AG04450 (cell line): ENCODE data around the gene SPEG. TPM values are rescaled to one million over a fixed set of nuclear protein-coding genes. Genes with fewer than 3 reads are reported as not detected.

Experiments
- CTCF ChIA-PET: fragments of 300-600, 350-600 bp; formaldehyde crosslinking; extraction: SDS; loops from one replicate; lab custom pipeline; 2022; ENCODE audit warnings: antibody characterized with exemption, inconsistent platforms; lab: Charles Lee
- POLR2A ChIA-PET: fragments of 350-600 bp; formaldehyde crosslinking; extraction: SDS; loops from one replicate; lab custom pipeline; 2021; ENCODE audit warnings: antibody characterized with exemption, inconsistent platforms; lab: Yijun Ruan, JAX
- DNase-seq: peaks from one replicate; pipeline ENCODE4 v3.0.0-alpha.2; 2011; ENCODE audit warnings: low read depth, low spot score
- H3K27ac ChIP-seq: one replicate; pipeline ENCODE4 v1.5.1; 2012; ENCODE audit warnings: low read depth, low read length, control low read depth
- H3K27me3 ChIP-seq: one replicate; pipeline ENCODE4 v1.6.0; 2012; ENCODE audit warnings: low read length; ENCODE audit not compliant: control insufficient read depth, insufficient read depth
- H3K4me3 ChIP-seq: 2 replicates; pipeline ENCODE4 v1.5.1; 2011; ENCODE audit warnings: mild to moderate bottlenecking, low read depth, low read length, control low read depth
- H3K9me3 ChIP-seq: 2 replicates; pipeline ENCODE4 v1.5.1; 2012; ENCODE audit warnings: low read length; ENCODE audit not compliant: control insufficient read depth, insufficient read depth
- CTCF ChIP-seq: IDR thresholded peaks from 2 replicates; pipeline ENCODE4 v1.5.1; 2011; ENCODE audit warnings: low read depth, low read length, control low read depth, inconsistent platforms
- polyA plus RNA-seq: library from polyadenylated mRNA; depleted of rRNA; stranded (reverse); fragments of >200 nt; gene quantifications from 2 replicates; pipeline ENCODE4 v1.2.3, GENCODE V29; 2011

The SPEG gene
- polyA plus RNA-seq, 1 experiment: 28.0 TPM

GRCh38 chr2:219464286-219465032, 29.8 kb downstream of the SPEG start:
- TF ChIP-seq CTCF: no peak
- Histone ChIP-seq H3K27ac (no peak overlapping the region), H3K27me3 (no peaks in the 10 kb centered on the region), H3K9me3 (no peaks in the 10 kb centered on the region; the same call in 1 of the 2 replicates), H3K4me3 (no peak overlapping the region)
- ChIA-PET POLR2A (interaction anchor here (1.8 kb wide), 1 partner anchor 11 kb away, joined by 7 read pairs; no protein-coding TSS in a partner anchor), CTCF (interaction anchor here (0.6 to 4.2 kb wide), 9 partner anchors 10 to 65 kb away, joined by 3 to 39 read pairs (median 5); a partner anchor contains a TSS)
- DNase-seq: no peak

GRCh38 chr2:219465659-219466561, 31.3 kb downstream of the SPEG start:
- Histone ChIP-seq H3K9me3 (no peaks in the 10 kb centered on the region; the same call in 1 of the 2 replicates), H3K4me3 (no peak overlapping the region), H3K27ac (no peak overlapping the region), H3K27me3 (no peaks in the 10 kb centered on the region)
- ChIA-PET CTCF (interaction anchor here (4.2 kb wide), 1 partner anchor 11 kb away, joined by 39 read pairs; no protein-coding TSS in a partner anchor), POLR2A (no interaction called here)
- DNase-seq: no peak
- TF ChIP-seq CTCF: no peak

GRCh38 chr2:219466816-219467735, 32.4 kb downstream of the SPEG start:
- Histone ChIP-seq H3K4me3 (no peak overlapping the region), H3K27ac (peak overlapping the region; percentile 21), H3K9me3 (no peaks in the 10 kb centered on the region; the same call in 1 of the 2 replicates), H3K27me3 (no peaks in the 10 kb centered on the region)
- CTCF ChIA-PET: interaction anchor here (1.7 to 2.0 kb wide), 3 partner anchors 9 to 63 kb away, joined by 5 to 14 read pairs (median 10); no protein-coding TSS in a partner anchor
- DNase-seq: no peak
- no peak for TF ChIP-seq CTCF
- POLR2A ChIA-PET: no interaction called here

- POLR2A ChIA-PET: interaction anchor here (0.6 kb wide), 1 partner anchor 31 kb away, joined by 3 read pairs; the partner anchor contains the start of gene GMPPA
- no peak overlapping the region for H3K27ac ChIP-seq
- H3K27me3 ChIP-seq: no peaks in the 10 kb centered on the region
- no peak overlapping the region for H3K4me3 ChIP-seq
- CTCF ChIA-PET: interaction anchor here (1.4 to 2.3 kb wide), 5 partner anchors 8 to 62 kb away, joined by 3 to 14 read pairs (median 9); no protein-coding TSS in a partner anchor
- no peaks in the 10 kb centered on the region; the same call in 1 of the 2 replicates for H3K9me3 ChIP-seq
- no peak for DNase-seq
- no peak for TF ChIP-seq CTCF
Measured at GRCh38 chr2:219467736-219468075, 33.1 kb downstream of the SPEG start.
